ENCODE data around the gene TRIOBP. TPM values are rescaled to one million over a fixed set of nuclear protein-coding genes. Genes with fewer than 3 reads are reported as not detected.

The TRIOBP gene
- total RNA-seq, 2 experiments from 2014 or later = 9.0 to 10.1 TPM

DNA sequence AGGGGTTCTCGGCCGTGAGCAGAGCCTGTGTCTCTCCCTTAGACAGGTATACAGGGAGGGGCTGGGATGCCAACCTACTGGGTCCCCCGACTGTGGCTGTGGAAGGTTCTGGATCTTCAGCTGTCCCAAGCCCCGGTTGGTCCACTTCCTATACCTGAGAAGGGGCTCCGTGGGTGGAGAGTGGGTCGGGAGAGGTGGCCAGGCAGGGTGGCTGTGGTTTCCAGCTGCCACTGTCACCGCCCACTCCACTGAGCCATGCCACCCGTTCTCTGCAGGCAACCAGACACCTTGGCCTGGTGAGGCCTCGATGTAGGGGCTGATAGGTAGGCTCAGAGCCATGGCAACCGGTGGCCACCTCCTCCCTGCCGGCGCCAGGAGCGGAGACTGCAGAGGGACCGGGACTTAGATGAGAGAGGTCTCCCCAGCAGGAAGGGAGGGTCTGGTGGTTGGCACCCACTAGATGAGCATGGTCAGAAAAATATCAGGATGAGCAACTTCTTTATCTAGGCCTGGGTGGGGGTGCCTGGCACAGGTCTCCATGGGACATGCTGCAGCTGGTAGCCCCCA lies 53.8 kb downstream of the TRIOBP start:
- intact Hi-C loops (cut with DNase I, micrococcal nuclease) = no loop called here
- POLR2A ChIA-PET = no interaction called here

DNA sequence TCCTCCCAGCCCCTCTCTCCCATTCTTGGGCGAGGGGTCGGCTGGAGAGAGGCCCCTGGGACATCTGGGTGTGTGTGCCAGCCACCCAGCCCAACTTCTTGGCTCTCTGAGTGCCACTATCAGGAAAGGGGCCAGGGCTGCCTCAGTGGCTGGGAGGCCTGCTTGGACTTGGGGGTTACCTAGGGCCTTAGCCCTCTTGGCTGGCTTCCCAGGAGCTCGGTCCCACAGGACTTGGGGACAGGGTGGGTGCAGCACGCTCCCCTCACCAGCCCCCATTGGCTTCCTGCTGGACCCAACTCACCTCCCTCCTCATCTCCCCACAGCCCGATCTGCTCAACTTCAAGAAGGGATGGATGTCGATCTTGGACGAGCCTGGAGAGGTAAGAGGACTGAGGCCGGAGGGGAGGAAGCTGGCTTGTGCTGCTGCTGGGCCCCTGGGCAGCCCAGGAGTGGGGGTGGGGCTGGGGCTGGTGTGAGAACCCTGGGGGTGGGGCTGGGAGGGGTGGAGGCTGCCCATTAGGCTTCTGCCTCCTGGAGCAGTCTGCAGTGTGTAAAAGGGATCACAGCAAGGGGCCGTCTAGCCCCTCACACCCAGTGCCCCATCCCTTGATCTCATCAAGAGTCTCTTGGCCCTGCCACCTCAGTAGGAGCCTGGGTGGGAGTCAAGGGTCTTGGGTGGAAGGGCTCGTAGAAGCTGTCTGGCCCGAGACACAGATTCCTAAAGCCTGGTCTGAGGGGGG lies 54.8 kb downstream of the TRIOBP start:
- DNase-seq (no peak), ATAC-seq (ENCODE audit: poor library complexity) (no peak)
- intact Hi-C loops (cut with DNase I, micrococcal nuclease) = no loop called here
- peaks cover 10% of the 10 kb centered on the region for H3K4me1 Mint-ChIP-seq (ENCODE audit: low read depth)
- no peaks in the 10 kb centered on the region for H3K9me3 ChIP-seq (ENCODE audit: control insufficient read depth in 1 of 2, insufficient read depth in 1 of 2, low read length in 2 of 2)
- no peaks in the 10 kb centered on the region for H3K27me3 ChIP-seq (ENCODE audit: control insufficient read depth in 1 of 2, insufficient read depth in 2 of 2, low read length in 2 of 2)
- no peak overlapping the region for H3K27ac ChIP-seq (ENCODE audit: low read depth in 1 of 2, low read length in 2 of 2)
- no peak overlapping the region for H3K4me3 ChIP-seq (ENCODE audit: low read length)
- H3K4me3 Mint-ChIP-seq = no peak overlapping the region
- H3K36me3 Mint-ChIP-seq (ENCODE audit: low read depth) = peaks cover 14% of the 10 kb centered on the region
- ChIA-PET POLR2A (no interaction called here), CTCF (no interaction called here)
- TF ChIP-seq, protein P1, sequence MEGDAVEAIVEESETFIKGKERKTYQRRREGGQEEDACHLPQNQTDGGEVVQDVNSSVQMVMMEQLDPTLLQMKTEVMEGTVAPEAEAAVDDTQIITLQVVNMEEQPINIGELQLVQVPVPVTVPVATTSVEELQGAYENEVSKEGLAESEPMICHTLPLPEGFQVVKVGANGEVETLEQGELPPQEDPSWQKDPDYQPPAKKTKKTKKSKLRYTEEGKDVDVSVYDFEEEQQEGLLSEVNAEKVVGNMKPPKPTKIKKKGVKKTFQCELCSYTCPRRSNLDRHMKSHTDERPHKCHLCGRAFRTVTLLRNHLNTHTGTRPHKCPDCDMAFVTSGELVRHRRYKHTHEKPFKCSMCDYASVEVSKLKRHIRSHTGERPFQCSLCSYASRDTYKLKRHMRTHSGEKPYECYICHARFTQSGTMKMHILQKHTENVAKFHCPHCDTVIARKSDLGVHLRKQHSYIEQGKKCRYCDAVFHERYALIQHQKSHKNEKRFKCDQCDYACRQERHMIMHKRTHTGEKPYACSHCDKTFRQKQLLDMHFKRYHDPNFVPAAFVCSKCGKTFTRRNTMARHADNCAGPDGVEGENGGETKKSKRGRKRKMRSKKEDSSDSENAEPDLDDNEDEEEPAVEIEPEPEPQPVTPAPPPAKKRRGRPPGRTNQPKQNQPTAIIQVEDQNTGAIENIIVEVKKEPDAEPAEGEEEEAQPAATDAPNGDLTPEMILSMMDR (IDR thresholded peaks at IDR 0.05) = no peak
- no peaks in the 10 kb centered on the region for H3K27me3 Mint-ChIP-seq
- H3K4me1 ChIP-seq (ENCODE audit: insufficient read depth, low read length) = peaks cover 17% of the 10 kb centered on the region
- H3K9me3 Mint-ChIP-seq = no peaks in the 10 kb centered on the region
- H3K36me3 ChIP-seq (ENCODE audit: insufficient read depth, low read length) = peaks cover 19% of the 10 kb centered on the region
- H3K27ac Mint-ChIP-seq = no peak overlapping the region

More for the DNA sequence above, 53.8 kb downstream of the TRIOBP start:
- Mint-ChIP-seq H3K27ac (no peak overlapping the region), H3K4me1 (ENCODE audit: low read depth) (peaks cover 10% of the 10 kb centered on the region), H3K36me3 (ENCODE audit: low read depth) (peaks cover 12% of the 10 kb centered on the region), H3K27me3 (no peaks in the 10 kb centered on the region), H3K4me3 (no peak overlapping the region), H3K9me3 (no peaks in the 10 kb centered on the region)
- ATAC-seq (ENCODE audit: poor library complexity) (no peak), DNase-seq (no peak)
- H3K27ac ChIP-seq (ENCODE audit: low read depth in 1 of 2, low read length in 2 of 2) = no peak overlapping the region
- H3K4me1 ChIP-seq (ENCODE audit: insufficient read depth, low read length) = peaks cover 20% of the 10 kb centered on the region
- CTCF ChIA-PET = no interaction called here
- TF ChIP-seq, protein P1 (IDR thresholded peaks at IDR 0.05) = no peak
- no peaks in the 10 kb centered on the region for H3K9me3 ChIP-seq (ENCODE audit: control insufficient read depth in 1 of 2, insufficient read depth in 1 of 2, low read length in 2 of 2)
- H3K36me3 ChIP-seq (ENCODE audit: insufficient read depth, low read length) = peaks cover 15% of the 10 kb centered on the region
- no peak overlapping the region for H3K4me3 ChIP-seq (ENCODE audit: low read length)
- no peaks in the 10 kb centered on the region for H3K27me3 ChIP-seq (ENCODE audit: control insufficient read depth in 1 of 2, insufficient read depth in 2 of 2, low read length in 2 of 2)

DNA sequence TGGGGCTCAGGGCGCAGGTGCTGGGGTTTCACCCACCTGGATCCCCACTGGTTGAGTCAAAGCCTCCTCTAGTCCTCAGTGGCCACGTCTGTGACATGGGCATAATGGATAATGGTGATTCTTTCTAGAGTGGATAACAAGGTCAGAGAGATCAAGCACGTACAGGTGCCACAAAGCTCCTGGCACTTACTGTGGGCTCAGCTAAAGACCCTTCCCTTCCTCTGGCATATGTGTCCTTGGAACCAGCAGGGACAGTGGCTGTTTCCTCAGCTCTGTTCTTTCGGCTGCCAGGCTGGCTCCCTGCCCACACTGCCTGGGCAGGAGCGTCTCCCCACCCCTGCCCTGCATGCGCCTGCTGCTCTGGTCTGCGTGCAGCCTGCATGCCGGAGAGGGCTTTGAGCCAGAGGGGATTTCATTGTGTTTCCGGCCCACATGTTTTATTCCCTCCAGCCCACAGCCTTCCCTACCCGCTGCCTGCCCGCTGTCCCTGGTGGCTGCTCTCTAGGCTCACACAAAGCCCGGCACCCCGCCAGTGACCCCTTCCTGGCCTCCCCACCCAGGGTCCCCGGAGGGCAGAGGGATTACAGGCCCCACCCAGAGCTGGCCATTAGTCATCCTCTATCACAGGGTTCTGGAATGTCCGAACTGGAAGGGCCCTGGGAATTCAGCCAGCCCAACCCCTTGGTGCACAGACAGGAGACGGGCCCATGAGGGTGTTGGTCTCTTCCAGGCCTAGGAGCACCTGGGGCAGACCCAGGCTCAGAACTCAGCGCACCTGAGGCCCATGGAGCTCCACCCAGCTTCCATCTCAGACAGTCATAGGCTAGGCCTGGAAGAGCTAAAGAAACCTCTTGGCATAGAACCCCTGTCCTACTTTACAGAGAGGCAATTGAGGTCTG lies 55.6 kb downstream of the TRIOBP start:
- Mint-ChIP-seq H3K27ac (no peak overlapping the region), H3K9me3 (no peaks in the 10 kb centered on the region), H3K27me3 (no peaks in the 10 kb centered on the region), H3K4me1 (ENCODE audit: low read depth) (peaks cover 6% of the 10 kb centered on the region), H3K36me3 (ENCODE audit: low read depth) (peaks cover 14% of the 10 kb centered on the region), H3K4me3 (no peak overlapping the region)
- Histone ChIP-seq H3K9me3 (ENCODE audit: control insufficient read depth in 1 of 2, insufficient read depth in 1 of 2, low read length in 2 of 2) (no peaks in the 10 kb centered on the region), H3K36me3 (ENCODE audit: insufficient read depth, low read length) (peaks cover 19% of the 10 kb centered on the region), H3K4me3 (ENCODE audit: low read length) (no peak overlapping the region), H3K27me3 (ENCODE audit: control insufficient read depth in 1 of 2, insufficient read depth in 2 of 2, low read length in 2 of 2) (no peaks in the 10 kb centered on the region), H3K4me1 (ENCODE audit: insufficient read depth, low read length) (peaks cover 9% of the 10 kb centered on the region), H3K27ac (ENCODE audit: low read depth in 1 of 2, low read length in 2 of 2) (no peak overlapping the region)
- ATAC-seq (ENCODE audit: poor library complexity) (no peak), DNase-seq (no peak)
- intact Hi-C loops (cut with DNase I, micrococcal nuclease) = no loop called here
- ChIA-PET CTCF (no interaction called here), POLR2A (no interaction called here)
- TF ChIP-seq, protein P1 (IDR thresholded peaks at IDR 0.05) = no peak

All from CD4-positive, alpha-beta T cell (primary cell).